HTERT RPE-1 (cell line): Measurements from ENCODE around the gene PTPRE.

Source experiments
- in situ Hi-C: fragments of 300-500 bp; cut with MboI; formaldehyde crosslinking; loops from 4 replicates; pipeline ENCODE4 v1.14.3; 2020; ENCODE audit warnings: low sequenced_read_pairs

PTPRE gene

GRCh38 chr10:128105383-128105782, 198.5 kb downstream of the PTPRE start:
- in situ Hi-C loops: no loop called here

GRCh38 chr10:128109707-128110106, 202.8 kb downstream of the PTPRE start:
- in situ Hi-C loops: no loop called here

GRCh38 chr10:128110339-128110738, 203.4 kb downstream of the PTPRE start:
- in situ Hi-C loops: no loop called here

DNA sequence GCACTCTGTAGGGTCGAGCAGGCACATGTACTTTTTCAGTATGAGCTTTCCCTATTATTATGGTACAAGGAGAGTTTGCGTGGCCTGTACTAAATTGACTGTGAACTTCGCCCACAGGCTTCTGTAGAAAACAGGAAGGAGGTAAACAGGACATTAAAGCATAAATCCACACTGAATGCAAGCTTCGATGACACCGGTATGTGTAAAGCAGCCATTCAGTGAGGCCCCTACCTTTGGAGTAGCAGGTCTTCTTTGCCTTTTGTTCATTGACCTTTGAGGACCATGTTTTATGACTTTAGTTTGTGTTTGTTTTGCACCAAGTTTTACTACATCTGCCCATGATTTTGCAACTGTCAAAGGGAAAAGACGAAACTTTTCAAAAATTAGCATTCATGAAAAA, 204.8 kb downstream of the PTPRE start:
- in situ Hi-C loops: no loop called here

GRCh38 chr10:128113026-128113425, 206.1 kb downstream of the PTPRE start:
- in situ Hi-C loops: no loop called here

GRCh38 chr10:128114901-128115300, 208.0 kb downstream of the PTPRE start:
- in situ Hi-C loops: no loop called here

DNA sequence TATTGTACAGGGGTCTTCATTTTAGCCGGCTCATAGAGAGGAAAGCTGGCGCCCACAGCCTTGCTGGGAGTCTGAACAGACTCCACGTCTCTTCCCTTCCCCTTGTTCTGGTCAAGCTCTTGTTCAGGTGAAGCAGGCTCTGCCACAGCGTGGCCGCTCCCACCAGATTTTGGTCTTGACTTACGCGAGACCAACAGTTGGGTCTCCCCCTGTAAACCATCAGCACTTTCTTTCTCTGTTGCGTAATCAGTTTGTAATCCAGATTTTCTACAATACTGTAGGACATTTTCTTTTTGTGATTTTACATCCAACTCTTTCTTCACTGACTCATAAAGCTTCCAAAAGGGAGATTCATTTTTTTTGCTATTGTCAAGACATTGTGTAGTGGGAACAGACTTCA, 208.5 kb downstream of the PTPRE start:
- in situ Hi-C loops: no loop called here

- in situ Hi-C loops: no loop called here
These were observed 209.3 kb downstream of the PTPRE start for GRCh38 chr10:128116187-128116586.

DNA sequence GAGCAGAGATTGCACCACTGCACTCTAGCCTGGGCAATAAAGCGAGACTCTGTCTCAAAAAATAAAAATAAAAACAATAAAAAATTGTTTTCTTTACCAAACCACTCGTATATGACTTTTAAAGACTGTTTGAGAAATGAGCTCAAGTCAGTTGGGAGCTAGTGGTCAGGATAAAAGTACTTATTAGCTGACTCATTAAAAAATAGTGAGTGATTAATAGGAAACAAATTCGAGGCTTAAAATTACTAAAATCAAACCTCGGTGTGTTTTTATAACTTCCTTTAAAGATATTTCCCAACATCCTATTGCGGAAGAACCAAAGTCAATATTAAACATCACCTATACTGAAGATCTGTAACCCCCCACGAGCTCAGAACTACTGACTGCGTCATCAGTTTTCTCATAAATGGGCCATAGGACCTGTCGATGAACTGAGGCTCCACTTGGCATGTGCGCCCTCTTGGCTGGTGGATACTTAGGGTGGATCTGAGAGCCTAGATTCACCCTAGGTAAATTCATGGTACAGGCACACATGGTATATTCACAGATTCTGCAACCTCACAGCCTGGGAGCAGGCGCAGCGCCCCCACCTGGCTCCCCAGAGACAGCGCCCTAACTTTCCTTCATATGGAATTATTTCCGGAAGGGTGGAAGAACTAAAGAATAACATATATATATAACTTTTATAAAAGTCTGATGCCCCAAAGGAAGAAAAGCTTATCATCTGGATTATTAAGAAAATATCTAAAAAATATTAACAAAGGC, 210.1 kb downstream of the PTPRE start:
- in situ Hi-C loops: no loop called here

GRCh38 chr10:128121750-128122412, 215.0 kb downstream of the PTPRE start:
- in situ Hi-C loops: no loop called here

DNA sequence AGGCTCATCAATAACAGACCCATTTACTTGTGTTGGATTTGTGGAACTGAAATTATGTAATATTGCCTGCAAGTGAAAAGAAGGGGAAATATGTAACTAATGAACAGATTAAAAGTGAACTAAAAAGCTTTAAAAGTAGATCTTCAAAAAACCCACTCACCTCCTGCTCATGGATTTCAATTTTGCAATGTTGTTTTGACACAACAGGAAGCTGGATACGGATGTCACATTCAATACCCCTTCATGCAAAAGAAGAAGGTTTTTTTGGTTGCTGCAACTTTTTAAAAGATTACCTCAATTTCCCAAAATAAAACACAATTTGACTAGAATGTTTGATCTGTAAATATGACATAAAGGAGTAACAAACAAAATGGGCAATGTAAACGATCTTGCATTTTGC, 216.0 kb downstream of the PTPRE start:
- in situ Hi-C loops: no loop called here

DNA sequence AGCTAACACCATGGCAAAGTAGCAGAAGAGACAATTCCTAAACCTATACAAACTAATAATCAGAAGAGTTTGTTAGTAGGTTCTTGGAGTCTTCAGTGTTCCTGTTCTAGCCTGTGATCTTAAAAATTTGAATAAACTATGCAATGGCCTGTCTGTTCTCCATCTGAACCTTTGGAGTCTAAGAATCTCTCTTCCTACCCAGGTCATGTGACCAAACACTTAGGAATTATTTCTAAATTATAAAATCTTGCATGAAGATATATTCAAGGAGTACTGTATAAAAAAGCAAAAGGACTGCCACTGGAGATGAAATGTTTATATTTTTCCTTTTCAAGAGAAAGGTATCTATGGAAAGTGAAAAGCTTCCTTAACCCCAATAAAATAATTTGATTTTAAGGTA, 216.9 kb downstream of the PTPRE start:
- in situ Hi-C loops: no loop called here

- in situ Hi-C loops: no loop called here
These were observed 218.0 kb downstream of the PTPRE start for GRCh38 chr10:128124813-128125403.

GRCh38 chr10:128125416-128125943, 218.6 kb downstream of the PTPRE start:
- in situ Hi-C loops: no loop called here

GRCh38 chr10:128125944-128126764, 219.3 kb downstream of the PTPRE start, which contains the start of gene MKI67:
Gene MKI67 (minus strand): TSS chr10:128126423. CDS start chr10:128125667, 756 bp downstream.
- in situ Hi-C loops: no loop called here

DNA sequence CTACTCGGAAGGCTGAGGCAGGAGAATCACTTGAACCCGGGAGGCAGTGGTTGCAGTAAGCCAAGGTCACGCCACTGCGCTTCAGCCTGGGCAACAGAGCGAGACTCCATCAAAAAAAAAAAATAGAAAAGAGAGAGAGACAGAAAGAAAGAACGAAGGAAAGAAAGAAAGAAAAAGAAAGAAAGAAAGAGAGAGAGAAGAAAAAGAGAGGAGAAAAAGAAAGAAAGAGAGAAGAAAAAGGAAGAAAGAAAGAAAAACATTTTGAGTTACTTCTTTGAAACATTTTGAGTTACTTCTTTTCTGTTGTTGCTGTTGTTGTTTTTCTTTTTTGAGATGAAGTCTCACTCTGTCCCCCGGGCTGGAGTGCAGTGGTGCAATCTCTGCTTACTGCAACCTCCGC, 221.7 kb downstream of the PTPRE start:
- in situ Hi-C loops: no loop called here

GRCh38 chr10:128130051-128130450, 223.1 kb downstream of the PTPRE start:
- in situ Hi-C loops: no loop called here
